H1 (cell line): ENCODE data around the gene BICD1. TPM values are rescaled to one million over a fixed set of nuclear protein-coding genes. Genes with fewer than 3 reads are reported as not detected.
A peak's percentile ranks its signal among the peaks of the same experiment; 100 is the strongest.

ENCODE experiments used
- CTCF ChIA-PET: fragments of 300-600 bp; sonication (Branson Sonifier 250); formaldehyde crosslinking; loops from one replicate; lab custom pipeline; 2021; ENCODE audit not compliant: partially characterized antibody; lab: Charles Lee
- POLR2A ChIA-PET: fragments of 300-600 bp; sonication (Branson Sonifier 250); formaldehyde crosslinking; loops from one replicate; lab custom pipeline; 2021; ENCODE audit warnings: inconsistent platforms; ENCODE audit not compliant: partially characterized antibody; lab: Charles Lee
- DNase-seq, 2 experiments: peaks; one replicate each; pipeline versions ENCODE4 v3.0.0 to v3.0.0-alpha.2; 2010 to 2022; ENCODE audit warnings: low spot score in 2 of 2, low read depth in 1 of 2, mixed read lengths in 1 of 2
- FAIRE-seq: peaks from 2 replicates; lab custom pipeline; 2011; peaks lifted over from hg19 to GRCh38; lab: Jason Lieb, UNC
- H2AFZ ChIP-seq: 2 replicates; pipeline ENCODE4 v1.8.1; 2012; ENCODE audit warnings: low read length, inconsistent platforms
- H2AK5ac ChIP-seq: 2 replicates; pipeline ENCODE4 v1.6.1; 2013; ENCODE audit warnings: low read depth, low read length
- H2BK120ac ChIP-seq: replicated peaks from 2 replicates; pipeline ENCODE3; 2013; ENCODE audit warnings: low read depth, low read length, inconsistent platforms
- H2BK12ac ChIP-seq: 2 replicates; pipeline ENCODE4 v1.6.1; 2013; ENCODE audit warnings: low read depth, low read length
- H2BK15ac ChIP-seq: 2 replicates; pipeline ENCODE4 v1.6.1; 2013; ENCODE audit warnings: low read length
- H2BK20ac ChIP-seq: 2 replicates; pipeline ENCODE4 v1.6.1; 2013; ENCODE audit warnings: low read length
- H2BK5ac ChIP-seq: 2 replicates; pipeline ENCODE4 v1.6.1; 2013; ENCODE audit warnings: low read depth, low read length
- H3K14ac ChIP-seq: 2 replicates; pipeline ENCODE4 v1.6.1; 2013; ENCODE audit warnings: inconsistent platforms; ENCODE audit not compliant: insufficient read length
- H3K18ac ChIP-seq: 2 replicates; pipeline ENCODE4 v1.6.1; 2013; ENCODE audit warnings: low read length; ENCODE audit errors: extremely low read depth
- H3K23ac ChIP-seq: 2 replicates; pipeline ENCODE4 v1.6.1; 2013; ENCODE audit warnings: inconsistent platforms; ENCODE audit not compliant: insufficient read length
- H3K23me2 ChIP-seq: 2 replicates; pipeline ENCODE4 v1.6.1; 2013; ENCODE audit warnings: low read depth, low read length
- H3K27ac ChIP-seq: 2 replicates; pipeline ENCODE4 v1.6.1; 2011; ENCODE audit warnings: low read depth, low read length, inconsistent platforms
- H3K27me3 ChIP-seq, 4 experiments: replicated peaks in 1 of 4; 1 replicate in 1 of 4; 2 replicates in 3 of 4; pipeline versions ENCODE4 v1.6.1 to v1.8.1; 2011 to 2013; ENCODE audit warnings: low read length in 3 of 4, mild to moderate bottlenecking in 3 of 4, inconsistent platforms in 2 of 4, mixed read lengths in 2 of 4, moderate library complexity in 1 of 4; ENCODE audit not compliant: control insufficient read depth in 3 of 4, insufficient read depth in 3 of 4; ENCODE audit errors: extremely low read depth in 1 of 4
- H3K36me3 ChIP-seq, 4 experiments: 2 replicates each; pipeline versions ENCODE4 v1.6.1 to v1.8.1; 2011 to 2013; ENCODE audit warnings: mild to moderate bottlenecking in 4 of 4, low read length in 3 of 4, moderate library complexity in 2 of 4, control low read depth in 1 of 4, inconsistent platforms in 1 of 4; ENCODE audit not compliant: insufficient read depth in 4 of 4, control insufficient read depth in 2 of 4
- H3K4ac ChIP-seq: replicated peaks from 2 replicates; pipeline ENCODE3; 2013; ENCODE audit warnings: low read length, low read depth, mixed read lengths, inconsistent platforms; ENCODE audit not compliant: insufficient read length
- H3K4me1 ChIP-seq, 4 experiments: replicated peaks in 1 of 4; 1 replicate in 1 of 4; 2 replicates in 3 of 4; pipeline versions ENCODE4 v1.6.1 to v1.8.1; 2011 to 2013; ENCODE audit warnings: low read length in 3 of 4, inconsistent platforms in 2 of 4, mixed read lengths in 1 of 4; ENCODE audit not compliant: insufficient read depth in 4 of 4, control insufficient read depth in 3 of 4
- H3K4me2 ChIP-seq, 2 experiments: 2 replicates each; pipeline versions ENCODE4 v1.6.1 to v1.8.1; 2011 to 2013; ENCODE audit warnings: low read depth in 2 of 2, low read length in 2 of 2, control low read depth in 1 of 2, inconsistent platforms in 1 of 2, mild to moderate bottlenecking in 1 of 2; ENCODE audit not compliant: insufficient read depth in 1 of 2
- H3K4me3 ChIP-seq, 4 experiments: fragments of 200-600, 300-600 bp in 1 of 4; sonication (generic), shearing (Covaris generic), sonication (Bioruptor Twin) in 1 of 4; 2 replicates each; pipeline versions ENCODE4 v1.5.1 to v1.8.1; 2011 to 2016; ENCODE audit warnings: low read length in 4 of 4, low read depth in 3 of 4, control low read depth in 2 of 4, inconsistent platforms in 2 of 4, mild to moderate bottlenecking in 2 of 4, mixed read lengths in 1 of 4, moderate library complexity in 1 of 4; ENCODE audit not compliant: insufficient read depth in 2 of 4; ENCODE audit errors: extremely low read depth in 1 of 4
- H3K56ac ChIP-seq: replicated peaks from 2 replicates; pipeline ENCODE3; 2013; ENCODE audit warnings: low read depth, mild to moderate bottlenecking, mixed read lengths, low read length, inconsistent platforms; ENCODE audit not compliant: insufficient read length
- H3K79me1 ChIP-seq: 2 replicates; pipeline ENCODE4 v1.6.1; 2013; ENCODE audit warnings: low read depth, low read length, control low read depth
- H3K79me2 ChIP-seq, 2 experiments: 2 replicates each; pipeline versions ENCODE4 v1.6.1 to v1.8.1; 2012 to 2013; ENCODE audit warnings: low read length in 2 of 2, mild to moderate bottlenecking in 2 of 2, inconsistent platforms in 1 of 2; ENCODE audit not compliant: insufficient read depth in 2 of 2, control insufficient read depth in 1 of 2
- H3K9ac ChIP-seq, 4 experiments: replicated peaks in 1 of 4; 1 replicate in 1 of 4; 2 replicates in 3 of 4; pipeline versions ENCODE4 v1.6.1 to v1.8.1; 2011 to 2013; ENCODE audit warnings: low read depth in 3 of 4, low read length in 3 of 4, control low read depth in 2 of 4, mild to moderate bottlenecking in 2 of 4, moderate library complexity in 2 of 4, inconsistent platforms in 1 of 4; ENCODE audit errors: extremely low read depth in 1 of 4
- H3K9me3 ChIP-seq, 2 experiments: 2 replicates each; pipeline versions ENCODE4 v1.6.1 to v1.8.1; 2012 to 2013; ENCODE audit warnings: mild to moderate bottlenecking in 2 of 2, moderate library complexity in 2 of 2, control low read depth in 1 of 2, inconsistent platforms in 1 of 2, low read depth in 1 of 2, low read length in 1 of 2, mixed read lengths in 1 of 2; ENCODE audit not compliant: insufficient read depth in 2 of 2
- H4K20me1 ChIP-seq, 2 experiments: replicated peaks in 1 of 2; 2 replicates each; pipeline versions ENCODE3 to v1.8.1; 2011 to 2013; ENCODE audit warnings: inconsistent platforms in 2 of 2, low read length in 2 of 2, mild to moderate bottlenecking in 1 of 2; ENCODE audit not compliant: insufficient read depth in 2 of 2, control insufficient read depth in 1 of 2
- H4K5ac ChIP-seq: 2 replicates; pipeline ENCODE4 v1.6.1; 2013; ENCODE audit warnings: low read length, low read depth, mixed read lengths, inconsistent platforms; ENCODE audit not compliant: insufficient read length
- H4K8ac ChIP-seq: 2 replicates; pipeline ENCODE4 v1.8.0; 2013; ENCODE audit warnings: mild to moderate bottlenecking, moderate library complexity, low read length, inconsistent platforms; ENCODE audit not compliant: insufficient read depth; ENCODE audit errors: extremely low read depth
- H4K91ac ChIP-seq: replicated peaks from 2 replicates; pipeline ENCODE3; 2013; ENCODE audit warnings: low read length, mixed read lengths, inconsistent platforms; ENCODE audit not compliant: insufficient read length
- CEBPB ChIP-seq: IDR thresholded peaks from 2 replicates; pipeline ENCODE4 v1.6.1; 2012; ENCODE audit warnings: low read depth, low read length
- E2F6 ChIP-seq: IDR thresholded peaks from 2 replicates; pipeline ENCODE4 v1.6.1; 2012; ENCODE audit warnings: inconsistent platforms
- GTF2F1 ChIP-seq: IDR thresholded peaks from 2 replicates; pipeline ENCODE4 v1.6.1; 2012; ENCODE audit warnings: low read depth, low read length, improper control_type of control experiment, borderline replicate concordance
- MAFK ChIP-seq: IDR thresholded peaks from 2 replicates; pipeline ENCODE4 v1.6.1; 2012; ENCODE audit warnings: low read depth, mild to moderate bottlenecking, improper control_type of control experiment, low read length
- SIN3A ChIP-seq, 2 experiments: IDR thresholded peaks in 1 of 2; conservative IDR thresholded peaks in 1 of 2; 2 replicates each; pipeline ENCODE4 v1.6.1; 2011 to 2012; ENCODE audit warnings: low read length in 2 of 2, improper control_type of control experiment in 1 of 2, low read depth in 1 of 2, mild to moderate bottlenecking in 1 of 2
- SP4 ChIP-seq: IDR thresholded peaks from 2 replicates; pipeline ENCODE4 v1.6.1; 2012; ENCODE audit warnings: low read length, inconsistent platforms
- SRF ChIP-seq: IDR thresholded peaks from 2 replicates; pipeline ENCODE4 v1.6.1; 2011; ENCODE audit warnings: mild to moderate bottlenecking, low read depth, low read length, moderate library complexity
- TEAD4 ChIP-seq: IDR thresholded peaks from 2 replicates; pipeline ENCODE4 v1.6.1; 2012; ENCODE audit warnings: low read depth, low read length, inconsistent platforms, mixed read lengths
- WGBS, 2 experiments: shearing (Covaris generic) in 1 of 2; methylation state at CpG; one replicate each; pipeline versions ENCODE4 v1.1.6 to v1.1.7; 2013 to 2015; ENCODE audit warnings: low lambda C conversion rate in 2 of 2, mixed read lengths in 2 of 2, inconsistent platforms in 1 of 2, low coverage in 1 of 2, missing lambda C conversion rate in 1 of 2; ENCODE audit not compliant: insufficient replicate concordance in 2 of 2, insufficient coverage in 1 of 2, insufficient read length in 1 of 2; ENCODE audit errors: extremely low coverage in 1 of 2, missing lambda C conversion rate in 1 of 2; 5-methylcytosine and 5-hydroxymethylcytosine counted together
- polyA plus RNA-seq, 7 experiments: library from polyadenylated mRNA; depleted of rRNA in 3 of 7; stranded (reverse) in 5 of 7; unstranded in 2 of 7; fragments of >200 nt in 5 of 7; fragments of 200-250 nt in 2 of 7; gene quantifications; 1 replicate in 5 of 7; 2 replicates in 1 of 7; 4 replicates in 1 of 7; pipeline versions ENCODE4 v1.2.1 to v1.2.3, GENCODE V29; 2011 to 2013; ENCODE audit warnings: missing spikeins in 2 of 7, mixed read lengths in 2 of 7
- total RNA-seq: library from RNA; stranded (reverse); fragmentation: NEBNext Ultra II Directional; extraction: Animal tissue kit (Norgen Biotek cat#: 25700); gene quantifications from 2 replicates; pipeline ENCODE4 v1.2.1, GENCODE V29; 2021

Gene BICD1
- total and polyA plus RNA-seq, 2 of the 8 experiments (the other 6 are each of a cell fraction or from before 2014, with no cell fraction given), result 34.1 to 58.4 TPM

GRCh38 chr12:32178341-32179010 lies 71.8 kb downstream of the BICD1 start:
- no peak overlapping the region for H2BK20ac ChIP-seq
- H3K14ac ChIP-seq, result no peak overlapping the region
- H3K27me3 ChIP-seq, result no peaks in the 10 kb centered on the region
- H2BK120ac ChIP-seq, result no peak overlapping the region
- peaks cover 0 to 5% (median 0%) of the 10 kb centered on the region in 4 experiments; a peak in 1 of 8 replicates for H3K36me3 ChIP-seq
- H3K23ac ChIP-seq, result no peak overlapping the region
- no peak overlapping the region for H4K8ac ChIP-seq
- no peaks in the 10 kb centered on the region for H4K20me1 ChIP-seq
- H3K9me3 ChIP-seq, result no peaks in the 10 kb centered on the region
- CTCF ChIA-PET, result interaction anchor here (1.0 to 1.1 kb wide), 2 partner anchors 14 to 84 kb away, joined by 3 read pairs; no protein-coding TSS in a partner anchor
- peaks cover 0 to 37% of the 10 kb centered on the region in 2 experiments; a peak in 2 of 4 replicates for H3K79me2 ChIP-seq
- H2BK15ac ChIP-seq, result 0 out of 2 replicates have a peak overlapping the region, but pooled peaks have one; percentile 19
- DNase-seq, result no peak
- H2AK5ac ChIP-seq, result no peak overlapping the region
- WGBS, 2 experiments, result 89% methylated on average over 6 of the region's 6 CpGs; no CpG with 5 or more reads in 1 of the 2 experiments
- peak; percentile 28 for FAIRE-seq
- H2BK5ac ChIP-seq, result no peak overlapping the region
- no peak overlapping the region for H2BK12ac ChIP-seq
- H3K27ac ChIP-seq, result no peak overlapping the region
- no peaks in the 10 kb centered on the region for H3K23me2 ChIP-seq
- no peak overlapping the region for H4K91ac ChIP-seq
- no peak overlapping the region for H2AFZ ChIP-seq
- POLR2A ChIA-PET, result interaction anchor here (1.3 kb wide), 1 partner anchor 39 kb away, joined by 4 read pairs; no protein-coding TSS in a partner anchor
- no peak overlapping the region for H4K5ac ChIP-seq
- H3K79me1 ChIP-seq, result no peaks in the 10 kb centered on the region
- H3K4me3 ChIP-seq, result no peak overlapping the region
- no peak overlapping the region for H3K56ac ChIP-seq
- H3K4ac ChIP-seq, result no peak overlapping the region
- peak; percentile 26; the same call in 1 of the 2 replicates for TF ChIP-seq CEBPB
- TF ChIP-seq E2F6, result no peak
- TF ChIP-seq SRF, result no peak
- TF ChIP-seq SP4, result no peak
- TF ChIP-seq SIN3A (conservative IDR thresholded peaks at IDR 0.05 in 1 of 2, IDR thresholded peaks at IDR 0.05 in 1 of 2; ENCODE audit: low read depth in 1 of 2, low read length in 2 of 2), result no peak
- TF ChIP-seq GTF2F1, result no peak
- no peak for TF ChIP-seq TEAD4
- TF ChIP-seq MAFK, result peak; percentile 35; the same call in 1 of the 2 replicates
- no peak overlapping the region for H3K18ac ChIP-seq
- H3K9ac ChIP-seq, result no peak overlapping the region
- H3K4me1 ChIP-seq, result peaks cover 0 to 9% (median 3%) of the 10 kb centered on the region in 4 experiments; a peak in 3 of 7 replicates
- H3K4me2 ChIP-seq, result 0 out of 4 replicates have a peak overlapping the region, but pooled peaks of 1 of the 2 experiments have one; percentile 25
